ENCODE results near the gene KPNA1.

DNA sequence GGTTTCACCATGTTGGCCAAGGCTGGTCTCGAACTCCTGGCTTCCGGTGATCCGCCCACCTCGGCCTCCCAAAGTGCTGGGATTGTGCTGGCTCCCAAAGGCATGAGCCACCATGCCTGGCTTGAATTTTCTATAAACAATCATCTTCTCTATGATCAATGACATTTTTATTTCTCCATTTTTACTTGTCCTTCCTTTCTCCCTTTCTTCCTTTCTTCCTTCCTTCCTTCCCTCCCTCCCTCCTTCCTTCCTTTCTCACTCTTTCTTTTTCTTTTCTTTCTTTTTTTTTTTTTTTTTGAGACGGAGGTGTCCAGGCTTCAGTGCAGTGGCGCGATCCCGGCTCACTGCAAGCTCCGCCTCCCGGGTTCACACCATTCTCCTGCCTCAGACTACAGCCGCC is 8.6 kb upstream of the KPNA1 start:
- TF ChIP-seq POLR2A (IDR thresholded peaks at IDR 0.05) (no peak), CTCF (IDR thresholded peaks at IDR 0.05) (no peak)

All from esophagus squamous epithelium (tissue), 4 donors.